Neural progenitor cell (in vitro differentiated cells): ENCODE results near the gene KIDINS220. TPM values are rescaled to one million over a fixed set of nuclear protein-coding genes. Genes with fewer than 3 reads are reported as not detected.

Source experiments
- DNase-seq: peaks from one replicate; pipeline ENCODE4 v3.0.0-alpha.2; 2016; ENCODE audit warnings: low spot score
- H2AFZ ChIP-seq: fragments of 200-600 bp; sonication (generic); replicated peaks from 2 replicates; pipeline ENCODE4 v1.6.1; 2016; ENCODE audit warnings: antibody characterized with exemption
- H3F3A ChIP-seq: fragments of 200-600 bp; sonication (generic); 2 replicates; pipeline ENCODE4 v1.6.1; 2016; ENCODE audit warnings: antibody characterized with exemption, low read depth
- H3K27ac ChIP-seq: fragments of 200-600 bp; sonication (generic); 2 replicates; pipeline ENCODE4 v1.5.1; 2016; ENCODE audit warnings: mild to moderate bottlenecking
- H3K27me3 ChIP-seq: fragments of 200-600 bp; sonication (generic); 2 replicates; pipeline ENCODE4 v1.6.1; 2016; ENCODE audit warnings: mild to moderate bottlenecking, moderate library complexity
- H3K36me3 ChIP-seq: fragments of 200-600 bp; sonication (generic); 2 replicates; pipeline ENCODE4 v1.5.1; 2016
- H3K4me1 ChIP-seq: fragments of 200-600 bp; sonication (generic); 2 replicates; pipeline ENCODE4 v1.6.1; 2016; ENCODE audit warnings: mixed run types
- H3K4me2 ChIP-seq: fragments of 200-600 bp; sonication (generic); 2 replicates; pipeline ENCODE4 v1.6.1; 2016
- H3K4me3 ChIP-seq: fragments of 200-600 bp; sonication (generic); 2 replicates; pipeline ENCODE4 v1.5.1; 2016
- H3K79me2 ChIP-seq: fragments of 200-600 bp; sonication (generic); 2 replicates; pipeline ENCODE4 v1.6.1; 2016; ENCODE audit warnings: low read depth
- H3K9ac ChIP-seq: fragments of 200-600 bp; sonication (generic); 2 replicates; pipeline ENCODE4 v1.6.1; 2016
- H3K9me3 ChIP-seq: fragments of 200-600 bp; sonication (generic); 2 replicates; pipeline ENCODE4 v1.5.1; 2016; ENCODE audit warnings: low read depth
- H4K20me1 ChIP-seq: fragments of 200-600 bp; sonication (generic); 2 replicates; pipeline ENCODE4 v1.6.1; 2016; ENCODE audit warnings: low read depth
- H3K27ac Mint-ChIP-seq: 3 replicates; pipeline ENCODE4 v1.8.0; 2021; ENCODE audit warnings: mixed read lengths
- H3K27me3 Mint-ChIP-seq: 2 replicates; pipeline ENCODE4 v1.8.0; 2022; ENCODE audit warnings: low read depth, mild to moderate bottlenecking, inconsistent platforms, moderate library complexity, mixed read lengths; ENCODE audit not compliant: insufficient read depth
- H3K36me3 Mint-ChIP-seq: 3 replicates; pipeline ENCODE4 v1.8.0; 2021; ENCODE audit warnings: mixed read lengths
- H3K4me1 Mint-ChIP-seq: 3 replicates; pipeline ENCODE4 v1.8.0; 2021; ENCODE audit warnings: mixed read lengths
- H3K4me3 Mint-ChIP-seq: 3 replicates; pipeline ENCODE4 v1.8.0; 2021; ENCODE audit warnings: mild to moderate bottlenecking, moderate library complexity, mixed read lengths
- H3K9me3 Mint-ChIP-seq: 3 replicates; pipeline ENCODE4 v1.8.0; 2020; ENCODE audit warnings: mixed read lengths
- EZH2 ChIP-seq: fragments of 200-600 bp; sonication (generic); IDR thresholded peaks from 2 replicates; pipeline ENCODE4 v1.6.1; 2017; ENCODE audit warnings: antibody characterized with exemption, mild to moderate bottlenecking, moderate library complexity
- EZH2phosphoT487 ChIP-seq: fragments of 200-600 bp; sonication (generic); IDR thresholded peaks from 2 replicates; pipeline ENCODE4 v1.6.1; 2017; ENCODE audit warnings: antibody characterized with exemption
- total RNA-seq: library from RNA; depleted of rRNA; stranded (reverse); fragments of >200 nt; gene quantifications from 2 replicates; pipeline ENCODE4 v1.2.3, GENCODE V29; 2015; ENCODE audit warnings: low replicate concordance
- TF ChIP-seq, protein P1 (sequence below): fragments of 200-600 bp; sonication (generic); IDR thresholded peaks from 2 replicates; pipeline ENCODE4 v1.5.1; 2017; ENCODE audit warnings: antibody characterized with exemption, mild to moderate bottlenecking

KIDINS220 gene
- total RNA-seq, 1 donor from 2014 or later: 56.1 TPM

- no peaks in the 10 kb centered on the region for H3K9me3 Mint-ChIP-seq
- H3F3A ChIP-seq: no peaks in the 10 kb centered on the region
- H4K20me1 ChIP-seq: no peaks in the 10 kb centered on the region
- H3K9ac ChIP-seq: no peak overlapping the region
- no peak for DNase-seq
- no peaks in the 10 kb centered on the region for H3K9me3 ChIP-seq
- TF ChIP-seq, protein P1, sequence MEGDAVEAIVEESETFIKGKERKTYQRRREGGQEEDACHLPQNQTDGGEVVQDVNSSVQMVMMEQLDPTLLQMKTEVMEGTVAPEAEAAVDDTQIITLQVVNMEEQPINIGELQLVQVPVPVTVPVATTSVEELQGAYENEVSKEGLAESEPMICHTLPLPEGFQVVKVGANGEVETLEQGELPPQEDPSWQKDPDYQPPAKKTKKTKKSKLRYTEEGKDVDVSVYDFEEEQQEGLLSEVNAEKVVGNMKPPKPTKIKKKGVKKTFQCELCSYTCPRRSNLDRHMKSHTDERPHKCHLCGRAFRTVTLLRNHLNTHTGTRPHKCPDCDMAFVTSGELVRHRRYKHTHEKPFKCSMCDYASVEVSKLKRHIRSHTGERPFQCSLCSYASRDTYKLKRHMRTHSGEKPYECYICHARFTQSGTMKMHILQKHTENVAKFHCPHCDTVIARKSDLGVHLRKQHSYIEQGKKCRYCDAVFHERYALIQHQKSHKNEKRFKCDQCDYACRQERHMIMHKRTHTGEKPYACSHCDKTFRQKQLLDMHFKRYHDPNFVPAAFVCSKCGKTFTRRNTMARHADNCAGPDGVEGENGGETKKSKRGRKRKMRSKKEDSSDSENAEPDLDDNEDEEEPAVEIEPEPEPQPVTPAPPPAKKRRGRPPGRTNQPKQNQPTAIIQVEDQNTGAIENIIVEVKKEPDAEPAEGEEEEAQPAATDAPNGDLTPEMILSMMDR: no peak
- TF ChIP-seq EZH2: no peak
- no peak for TF ChIP-seq EZH2phosphoT487
- no peaks in the 10 kb centered on the region for H3K79me2 ChIP-seq
- H3K27ac ChIP-seq: no peak overlapping the region
- H3K4me3 ChIP-seq: no peak overlapping the region
- no peak overlapping the region for H3K4me2 ChIP-seq
- H3K4me3 Mint-ChIP-seq: no peak overlapping the region
- H3K27me3 ChIP-seq: no peaks in the 10 kb centered on the region
- H2AFZ ChIP-seq: no peak overlapping the region
- H3K36me3 Mint-ChIP-seq: peaks cover 46% of the 10 kb centered on the region
- H3K27me3 Mint-ChIP-seq: no peaks in the 10 kb centered on the region
- peaks cover 5% of the 10 kb centered on the region for H3K36me3 ChIP-seq
- no peak overlapping the region for H3K27ac Mint-ChIP-seq
- no peaks in the 10 kb centered on the region for H3K4me1 Mint-ChIP-seq
- H3K4me1 ChIP-seq: no peaks in the 10 kb centered on the region
Observed at GRCh38 chr2:8786463-8786862, 51.0 kb downstream of the KIDINS220 start.

DNA sequence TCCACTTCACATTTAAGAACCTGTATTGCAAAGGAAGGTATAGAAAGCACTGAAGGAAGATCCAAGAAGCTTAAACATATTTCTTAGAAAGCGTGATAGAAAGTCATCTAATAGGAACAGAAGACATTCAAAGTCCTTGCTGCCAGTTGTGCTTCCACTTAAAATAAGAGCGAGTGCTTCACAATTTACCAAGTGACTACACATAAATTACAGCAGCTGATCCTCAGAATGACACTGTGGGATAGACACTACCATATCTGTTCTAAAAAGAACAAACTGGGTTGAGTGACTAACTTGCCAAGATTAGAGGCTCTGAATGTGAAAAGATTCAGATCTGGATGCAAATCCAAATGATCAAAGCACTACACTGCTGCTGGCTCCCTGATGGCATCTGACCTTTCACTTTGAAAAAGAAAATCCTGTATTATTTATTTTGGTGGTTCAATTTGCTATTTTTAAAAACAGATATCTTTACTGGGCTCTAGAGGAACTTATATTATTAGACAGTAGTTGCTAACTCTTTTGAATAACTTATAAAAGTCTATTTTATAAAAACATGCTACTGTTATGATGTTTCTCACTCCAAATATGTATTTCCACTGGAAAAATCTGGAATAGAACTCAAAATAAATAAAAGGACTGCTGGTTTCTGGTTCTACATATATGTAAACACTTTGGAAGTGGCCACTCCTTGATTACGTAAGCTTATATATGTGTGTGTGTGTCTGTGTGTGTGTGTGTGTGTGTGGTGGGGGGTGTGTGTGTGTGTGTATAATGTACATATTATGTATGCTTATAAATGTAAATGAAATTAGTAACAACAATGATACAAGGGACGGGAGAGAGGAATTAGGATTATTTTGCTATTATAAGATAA is 57.4 kb downstream of the KIDINS220 start:
- Histone ChIP-seq H3K79me2 (no peaks in the 10 kb centered on the region), H3K27me3 (no peaks in the 10 kb centered on the region), H3K4me1 (no peaks in the 10 kb centered on the region), H3K27ac (no peak overlapping the region), H2AFZ (no peak overlapping the region), H3K4me3 (no peak overlapping the region), H3K9me3 (no peaks in the 10 kb centered on the region), H4K20me1 (no peaks in the 10 kb centered on the region), H3K36me3 (no peaks in the 10 kb centered on the region), H3K9ac (no peak overlapping the region), H3K4me2 (no peak overlapping the region), H3F3A (no peaks in the 10 kb centered on the region)
- TF ChIP-seq, protein P1: no peak
- TF ChIP-seq EZH2 (no peak), EZH2phosphoT487 (no peak)
- no peaks in the 10 kb centered on the region for H3K27me3 Mint-ChIP-seq
- peaks cover 3% of the 10 kb centered on the region for H3K4me1 Mint-ChIP-seq
- no peak overlapping the region for H3K27ac Mint-ChIP-seq
- no peak overlapping the region for H3K4me3 Mint-ChIP-seq
- H3K9me3 Mint-ChIP-seq: no peaks in the 10 kb centered on the region
- DNase-seq: no peak
- H3K36me3 Mint-ChIP-seq: peaks cover 32% of the 10 kb centered on the region

- peaks cover 19% of the 10 kb centered on the region for H3K36me3 Mint-ChIP-seq
- Histone ChIP-seq H3K36me3 (no peaks in the 10 kb centered on the region), H3K4me2 (no peak overlapping the region), H3F3A (no peaks in the 10 kb centered on the region), H3K9ac (no peak overlapping the region), H3K27ac (no peak overlapping the region), H3K4me1 (no peaks in the 10 kb centered on the region), H2AFZ (no peak overlapping the region), H3K79me2 (no peaks in the 10 kb centered on the region), H3K4me3 (no peak overlapping the region), H3K9me3 (no peaks in the 10 kb centered on the region), H4K20me1 (no peaks in the 10 kb centered on the region), H3K27me3 (no peaks in the 10 kb centered on the region)
- TF ChIP-seq, protein P1: no peak
- TF ChIP-seq EZH2 (no peak), EZH2phosphoT487 (no peak)
- no peak overlapping the region for H3K27ac Mint-ChIP-seq
- no peak overlapping the region for H3K4me3 Mint-ChIP-seq
- no peaks in the 10 kb centered on the region for H3K4me1 Mint-ChIP-seq
- DNase-seq: no peak
- H3K9me3 Mint-ChIP-seq: no peaks in the 10 kb centered on the region
- no peaks in the 10 kb centered on the region for H3K27me3 Mint-ChIP-seq
Observed at GRCh38 chr2:8774371-8774770, 63.0 kb downstream of the KIDINS220 start.
